GM19324 (cell line): Measurements from ENCODE around the gene NLGN1.

ENCODE experiments used
- ATAC-seq: cut with Tn5 transposase; IDR thresholded peaks from one replicate; pipeline ENCODE4 v1.9.1; 2021; ENCODE audit warnings: mild to moderate bottlenecking, moderate library complexity; ENCODE audit not compliant: unreplicated experiment, low FRiP score

NLGN1 gene

DNA sequence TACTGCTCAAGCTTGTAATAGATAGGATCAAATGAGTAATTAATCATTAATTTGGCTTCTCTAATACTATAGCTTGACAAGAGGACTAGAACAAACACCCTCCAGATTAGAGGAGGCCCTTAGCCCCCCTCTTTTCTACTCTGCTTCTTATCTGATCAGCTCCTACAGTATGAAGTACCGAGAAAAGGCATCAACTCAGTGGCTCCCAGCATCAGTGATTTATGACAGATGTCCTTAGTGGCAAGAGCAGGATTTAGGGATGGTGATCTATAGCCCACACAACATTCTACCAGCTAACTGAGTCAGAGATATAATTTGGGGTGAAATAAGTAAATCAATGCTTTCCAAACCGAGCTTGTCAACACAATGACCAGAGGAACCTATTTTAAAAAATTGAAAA lies 541.1 kb downstream of the NLGN1 start:
- no peak for ATAC-seq

GRCh38 chr3:173939331-173939730 lies 541.8 kb downstream of the NLGN1 start:
- no peak for ATAC-seq

- no peak for ATAC-seq
Measured at GRCh38 chr3:173943264-173943663, 545.7 kb downstream of the NLGN1 start.

DNA sequence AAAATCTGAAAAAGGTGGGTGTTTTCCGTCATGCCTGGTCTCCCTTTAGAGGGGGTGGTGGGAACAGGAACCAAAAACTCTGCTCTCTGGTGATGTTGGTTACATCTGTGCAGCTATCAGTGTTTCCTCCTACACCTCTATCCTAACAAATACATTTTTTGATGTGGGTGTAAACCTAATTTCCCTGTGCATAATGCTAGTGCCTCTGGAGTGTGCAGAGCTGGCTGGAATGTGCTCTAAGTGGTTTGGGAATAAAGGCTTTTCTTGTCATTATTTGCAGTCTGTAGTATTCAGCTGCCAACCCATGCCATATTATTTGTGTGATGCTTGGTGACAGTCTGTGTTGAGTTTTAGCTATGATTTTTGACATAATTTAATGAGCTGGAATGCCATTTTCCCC lies 547.6 kb downstream of the NLGN1 start:
- ATAC-seq: no peak

- ATAC-seq: no peak
Measured at GRCh38 chr3:173945806-173946205, 548.3 kb downstream of the NLGN1 start.

GRCh38 chr3:173954647-173955046 lies 557.1 kb downstream of the NLGN1 start:
- no peak for ATAC-seq

DNA sequence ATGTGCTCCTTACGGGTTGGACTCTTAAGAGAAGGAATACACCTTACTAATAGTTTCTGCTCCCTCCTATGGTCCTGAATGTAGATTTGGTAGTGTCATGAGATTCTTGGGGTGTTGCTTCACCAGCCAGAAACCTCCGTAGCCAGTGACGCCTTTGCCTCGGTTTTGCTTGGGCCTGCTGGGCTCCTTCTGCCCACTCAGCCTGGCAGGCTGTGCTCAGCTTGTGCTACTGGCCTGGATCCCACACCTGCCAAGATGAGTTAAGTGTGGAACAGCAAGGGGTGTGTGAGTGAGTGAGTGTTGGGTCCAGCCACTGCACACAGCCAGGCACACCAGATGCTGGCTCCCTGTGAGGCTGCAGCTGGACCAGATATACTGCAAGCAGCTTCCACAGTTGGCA lies 560.1 kb downstream of the NLGN1 start:
- no peak for ATAC-seq

DNA sequence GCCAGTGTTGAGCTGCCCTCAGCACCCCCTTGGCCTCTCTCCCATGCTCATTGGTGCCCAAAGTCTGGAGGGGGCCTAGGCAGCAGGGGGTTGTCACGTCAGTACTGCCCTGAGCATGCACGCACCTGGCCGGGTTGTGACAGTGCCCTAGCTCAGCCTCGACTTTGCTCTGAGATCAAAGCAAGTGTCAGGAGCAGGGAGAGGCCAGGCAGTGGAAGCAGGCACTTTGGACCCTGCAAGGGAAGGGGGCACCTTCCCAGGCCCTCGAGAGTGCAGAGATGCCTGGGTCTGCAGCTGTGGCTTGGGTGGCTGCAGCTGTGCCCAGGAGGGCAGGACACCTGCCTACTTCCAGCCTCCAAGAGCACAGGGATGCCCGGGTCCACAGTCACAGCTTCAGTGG lies 561.3 kb downstream of the NLGN1 start:
- no peak for ATAC-seq

DNA sequence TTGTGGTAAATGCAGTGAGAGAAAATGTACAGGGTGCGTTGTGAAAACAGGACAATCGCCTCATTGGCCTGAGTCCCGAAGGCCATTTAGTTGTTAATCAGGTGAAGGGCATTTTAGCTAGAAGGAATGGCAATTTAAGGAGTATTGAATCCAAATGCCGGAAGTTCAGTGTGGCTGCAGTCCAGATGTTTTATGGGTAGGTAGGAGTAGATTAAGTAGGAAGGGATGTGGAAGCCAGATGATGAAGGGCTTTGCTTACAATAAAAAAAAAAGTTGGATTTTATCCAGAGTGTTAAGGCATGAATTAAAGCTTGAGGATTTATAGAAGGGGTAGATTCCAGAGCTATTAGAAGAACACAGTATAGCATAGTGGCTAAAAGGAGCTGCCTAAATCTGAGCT lies 572.7 kb downstream of the NLGN1 start:
- ATAC-seq: no peak

DNA sequence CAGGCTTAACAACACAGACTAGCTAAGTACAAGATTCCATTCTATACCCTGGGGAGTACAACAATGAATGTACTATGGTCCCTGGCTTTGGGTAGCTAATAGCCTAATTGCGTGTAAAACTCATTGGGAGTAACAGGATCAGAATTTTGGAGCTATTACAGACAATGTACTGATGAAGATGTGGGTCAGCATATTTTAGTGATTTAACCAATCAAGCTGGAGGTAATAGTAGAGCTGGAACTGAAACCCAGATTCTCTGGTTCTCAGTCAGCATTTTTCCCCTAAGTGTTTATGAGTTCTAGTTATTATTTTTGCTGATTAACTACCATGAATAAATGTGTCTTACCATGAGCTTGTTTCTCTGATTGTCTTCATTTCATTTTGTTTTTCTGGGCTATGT lies 578.7 kb downstream of the NLGN1 start:
- ATAC-seq: no peak

DNA sequence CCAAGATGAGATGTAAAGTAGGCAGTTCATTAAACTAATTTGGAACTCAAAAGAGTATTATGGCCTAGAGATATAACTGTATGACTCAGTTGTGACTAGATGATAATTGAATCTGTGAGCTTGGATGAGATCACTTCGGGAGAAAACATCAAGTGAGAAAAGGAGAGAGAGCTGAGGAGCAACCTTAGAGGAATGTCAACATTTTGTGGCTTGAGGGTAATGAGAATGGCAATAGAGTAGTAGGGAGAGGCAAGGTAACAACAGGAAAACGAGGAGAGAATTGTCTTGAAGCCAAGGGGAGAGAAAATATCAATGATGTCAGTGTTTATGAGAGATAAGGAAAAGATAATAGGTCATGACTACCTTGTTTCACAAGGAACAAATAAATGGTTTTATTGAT lies 580.2 kb downstream of the NLGN1 start:
- no peak for ATAC-seq

DNA sequence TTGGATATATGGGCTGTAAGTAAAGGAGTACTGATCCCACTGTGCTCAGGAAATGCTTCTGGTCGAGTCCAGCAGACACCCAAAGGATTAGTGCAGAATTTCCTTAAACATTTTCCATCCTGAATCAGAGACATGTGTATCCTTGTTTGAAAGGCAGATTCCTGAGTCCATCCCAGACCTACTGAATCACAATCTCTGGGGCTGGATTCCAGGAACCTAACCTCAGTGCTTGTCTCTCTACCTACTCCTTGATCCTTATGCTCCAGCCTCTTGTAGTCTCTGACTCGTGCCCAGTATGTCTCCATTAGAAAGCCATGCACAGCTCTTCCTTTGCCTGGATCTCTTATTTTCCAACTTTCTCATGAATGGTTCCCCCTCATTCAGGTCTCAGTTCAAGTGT lies 585.8 kb downstream of the NLGN1 start:
- no peak for ATAC-seq

GRCh38 chr3:173986861-173987410 lies 589.4 kb downstream of the NLGN1 start:
- ATAC-seq: no peak

DNA sequence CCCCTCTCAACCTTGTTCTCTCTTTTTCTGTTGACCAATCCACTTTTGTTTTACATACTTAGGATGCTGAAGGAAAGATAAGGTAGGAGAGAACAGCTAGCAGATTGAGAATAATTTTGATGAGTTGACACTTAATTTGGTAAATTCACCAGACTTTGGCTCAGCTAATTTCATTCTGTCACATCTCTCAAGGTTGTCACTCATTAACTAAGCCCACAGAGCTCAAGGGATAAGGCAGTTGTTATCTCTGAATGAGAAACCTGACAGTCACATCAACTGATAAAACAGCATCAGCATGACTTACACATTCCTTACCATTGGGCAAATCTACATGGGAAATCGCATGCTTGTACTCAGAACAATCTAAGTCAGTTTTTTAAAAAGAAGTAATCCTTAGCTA lies 591.4 kb downstream of the NLGN1 start:
- ATAC-seq: no peak

- ATAC-seq: no peak
Measured at GRCh38 chr3:173992416-173992815, 594.9 kb downstream of the NLGN1 start.

- ATAC-seq: no peak
Measured at GRCh38 chr3:173993299-173993698, 595.8 kb downstream of the NLGN1 start.

GRCh38 chr3:174000675-174001074 lies 603.1 kb downstream of the NLGN1 start:
- no peak for ATAC-seq

DNA sequence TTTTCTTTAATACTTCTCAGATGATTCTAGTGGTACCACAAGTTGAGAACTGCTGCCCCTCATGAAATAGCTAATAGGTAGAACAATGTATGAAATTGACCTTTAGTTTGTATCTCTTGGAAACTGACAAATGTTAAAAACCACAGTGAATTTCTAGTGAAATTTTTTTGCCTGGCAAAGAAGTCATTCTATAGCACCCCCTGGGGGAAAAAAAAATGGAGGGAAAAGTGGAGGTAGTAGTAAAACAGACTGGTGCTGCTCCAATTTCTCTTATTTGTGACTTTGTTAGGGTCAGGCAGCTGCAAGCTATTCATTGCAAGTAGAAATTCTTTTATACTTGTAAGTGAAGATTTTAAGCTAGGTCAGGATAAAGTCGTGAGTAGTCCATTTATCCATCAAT lies 605.0 kb downstream of the NLGN1 start:
- no peak for ATAC-seq

- ATAC-seq: no peak
Measured at GRCh38 chr3:174010907-174011306, 613.4 kb downstream of the NLGN1 start.

GRCh38 chr3:174016186-174016585 lies 618.6 kb downstream of the NLGN1 start:
- no peak for ATAC-seq

- no peak for ATAC-seq
Measured at GRCh38 chr3:174020156-174020555, 622.6 kb downstream of the NLGN1 start.

- ATAC-seq: no peak
Measured at GRCh38 chr3:174023421-174023820, 625.9 kb downstream of the NLGN1 start.

DNA sequence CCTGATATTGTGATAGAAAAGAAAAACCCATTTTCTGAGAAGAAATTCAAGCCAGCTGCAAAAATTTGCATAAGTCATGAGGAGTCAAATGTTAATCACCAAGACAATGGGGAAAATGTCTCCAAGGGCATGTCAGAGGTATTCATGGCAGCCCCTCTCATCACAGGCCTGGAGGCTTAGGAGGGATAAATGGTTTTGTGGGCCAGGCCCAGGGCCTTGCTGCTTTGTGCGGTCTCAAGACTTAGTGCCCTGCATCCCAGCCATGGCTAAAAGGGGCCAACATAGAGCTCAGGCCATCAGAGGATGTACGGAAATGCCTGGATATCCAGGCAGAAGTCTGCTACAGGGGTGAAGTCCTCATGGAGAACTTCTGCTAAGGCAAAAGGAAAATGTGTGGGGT lies 631.1 kb downstream of the NLGN1 start:
- no peak for ATAC-seq
